T-helper 1 cell treated with Interleukin-12 subunit alpha and Interleukin-12 subunit beta and Interleukin-4 antibody, amounts not matched to agents 30 ng/mL and 1 ng/mL, for 36 hours (primary cell): ENCODE measurements around the gene PIK3R6. TPM values are rescaled to one million over a fixed set of nuclear protein-coding genes. Genes with fewer than 3 reads are reported as not detected.

Experiments
- intact Hi-C: fragments of 100-400 bp; cut with micrococcal nuclease; formaldehyde crosslinking; loops from one replicate; pipeline ENCODE4 v1.15.1; 2024
- total RNA-seq: library from RNA; stranded (reverse); gene quantifications from 2 replicates; pipeline ENCODE4 v1.2.3, GENCODE V29; 2022

The PIK3R6 gene
- total RNA-seq, 1 donor from 2014 or later: 4.3 TPM

DNA sequence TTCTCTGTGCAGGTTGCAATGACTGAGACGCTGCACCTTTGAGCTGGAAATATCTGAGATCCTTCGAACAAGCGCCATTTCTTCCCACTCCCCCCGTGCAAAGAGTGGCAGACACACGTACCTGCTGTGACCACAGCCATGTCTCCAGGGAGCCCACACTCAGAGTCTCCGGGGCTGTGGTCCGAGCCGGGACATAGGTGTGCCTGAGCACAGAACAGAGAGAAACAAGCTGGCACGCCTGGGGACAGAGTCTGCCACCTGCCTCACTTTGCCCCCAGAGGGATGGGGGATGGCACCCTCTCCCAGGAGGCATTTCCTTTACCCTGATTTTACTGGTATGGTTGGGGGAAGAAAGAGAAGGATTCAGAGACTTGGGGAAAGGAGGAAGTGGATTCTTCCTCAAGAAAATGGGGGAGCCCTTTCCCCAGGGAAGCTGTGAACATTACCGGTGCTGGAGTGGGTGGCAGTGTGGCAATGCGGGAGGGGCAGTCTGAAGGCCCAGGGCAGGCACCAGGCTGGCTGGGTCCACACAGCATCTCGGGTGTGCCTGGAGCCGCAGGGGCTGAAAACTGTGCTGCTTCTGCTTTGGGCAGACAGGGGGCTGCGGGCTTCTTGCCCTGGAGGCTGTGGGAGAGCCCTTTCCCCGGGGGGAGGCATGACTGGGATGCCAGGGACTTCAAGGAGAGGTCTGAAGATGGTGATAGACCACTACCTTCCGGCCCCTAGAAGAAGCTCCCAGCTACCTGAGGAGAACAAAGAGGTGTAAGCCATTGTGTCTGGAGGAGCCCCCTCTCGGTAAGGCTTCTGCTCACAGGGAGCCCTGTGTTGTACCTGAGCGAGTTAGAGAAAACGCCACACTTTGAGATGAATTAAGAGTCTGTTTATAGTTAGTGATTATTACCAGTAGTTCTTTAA is 6.6 kb upstream of the PIK3R6 start:
- intact Hi-C loops: no loop called here

- intact Hi-C loops: no loop called here
Observed at GRCh38 chr17:8872705-8873435, 5.4 kb upstream of the PIK3R6 start.

DNA sequence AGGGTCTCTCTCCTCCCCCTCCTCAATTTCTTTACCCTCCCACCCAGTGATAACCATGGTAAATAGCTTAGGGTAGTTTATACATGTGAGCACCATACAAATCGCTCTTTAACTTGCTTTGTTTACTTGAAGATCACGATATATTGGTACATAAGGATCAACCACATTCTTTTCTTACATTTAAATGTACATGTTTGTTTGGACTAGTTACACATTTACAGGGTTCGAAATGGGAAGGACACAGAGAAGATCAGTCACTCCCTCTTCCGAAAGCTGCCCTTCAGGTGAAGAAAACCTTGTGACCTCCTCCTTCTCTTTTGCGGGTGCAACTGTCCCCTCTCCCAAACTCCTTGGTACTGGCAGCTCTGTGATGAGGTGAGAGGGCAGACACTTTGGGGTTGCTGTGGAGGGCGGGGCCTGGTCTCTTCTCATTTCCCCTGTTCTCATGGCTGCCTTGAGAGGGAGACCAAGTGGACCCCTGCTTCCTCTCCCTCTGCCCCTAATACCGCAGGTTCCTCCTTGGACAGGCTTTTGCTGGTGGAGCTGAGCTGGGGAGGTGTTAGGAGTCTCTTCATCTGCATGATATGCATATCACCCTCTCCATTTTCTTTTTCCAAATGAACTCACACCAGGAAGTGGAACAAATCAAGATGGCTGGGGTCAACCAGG is 4.7 kb upstream of the PIK3R6 start:
- intact Hi-C loops: no loop called here

- intact Hi-C loops: no loop called here
Observed at GRCh38 chr17:8871081-8871581, 3.7 kb upstream of the PIK3R6 start.

DNA sequence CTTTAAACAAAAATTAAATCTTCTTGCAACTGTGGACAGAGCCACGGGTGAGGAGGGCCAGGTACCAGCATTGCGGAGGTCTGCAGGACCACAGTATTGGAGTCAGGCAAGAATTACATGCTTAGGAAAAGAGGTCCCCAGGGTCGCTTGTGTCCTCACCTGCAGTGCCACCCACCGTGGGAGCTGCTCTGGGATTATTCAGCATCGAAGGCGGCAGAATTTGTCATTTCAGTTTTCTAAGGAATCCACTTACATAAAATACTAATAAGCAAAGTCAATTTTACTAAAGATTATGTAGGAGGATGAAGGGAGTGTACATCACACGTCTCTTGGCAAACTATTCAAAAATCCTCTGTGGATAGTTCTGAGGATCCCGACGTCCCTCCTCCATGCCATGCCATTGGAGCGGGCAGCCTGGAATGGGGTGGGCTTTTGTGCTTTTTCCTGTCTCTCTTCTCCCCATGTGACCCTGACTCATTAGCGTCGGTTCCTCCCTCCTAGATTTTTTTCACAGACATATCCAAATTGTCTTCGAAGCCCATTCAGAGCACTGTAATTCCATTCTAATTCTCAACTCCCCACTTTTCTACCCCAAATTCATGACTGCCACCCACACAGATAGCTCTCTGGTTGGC is 3.0 kb upstream of the PIK3R6 start:
- intact Hi-C loops: no loop called here

- intact Hi-C loops: loop anchor here (2.0 kb wide), 1 partner anchor 30 kb away; no protein-coding TSS in a partner anchor
Observed at GRCh38 chr17:8869114-8869815, 1.8 kb upstream of the PIK3R6 start.

- intact Hi-C loops: loop anchor here (1.0 to 2.0 kb wide), 2 partner anchors 10 to 30 kb away; no protein-coding TSS in a partner anchor
Observed at GRCh38 chr17:8868529-8868951, 1.1 kb upstream of the PIK3R6 start.

GRCh38 chr17:8868092-8868491 is 618 bp upstream of the PIK3R6 start:
- intact Hi-C loops: loop anchor here (1.0 to 2.0 kb wide), 2 partner anchors 10 to 31 kb away; no protein-coding TSS in a partner anchor

- intact Hi-C loops: no loop called here
Observed at GRCh38 chr17:8865811-8866210, 1.7 kb downstream of the PIK3R6 start.

DNA sequence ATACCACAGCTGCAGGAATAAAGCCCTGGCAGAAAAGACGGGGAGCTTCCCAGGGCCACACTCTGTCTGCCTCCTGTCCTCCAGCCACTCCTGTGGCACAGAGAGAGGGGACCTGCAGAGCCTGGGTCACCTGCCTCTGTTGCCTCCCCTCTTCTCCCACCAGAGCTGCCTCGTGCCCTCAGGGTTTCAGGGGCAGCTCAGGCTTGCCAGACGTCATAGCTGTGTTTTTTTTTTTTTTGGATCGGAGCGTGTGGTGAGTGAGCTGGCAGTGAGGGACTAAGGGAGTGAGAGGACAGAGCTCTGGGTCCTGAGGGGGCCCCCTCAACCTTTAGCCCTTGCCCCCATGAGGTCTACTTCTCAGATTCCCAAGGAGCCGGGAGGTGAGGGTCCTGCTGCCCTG is 2.1 kb downstream of the PIK3R6 start:
- intact Hi-C loops: no loop called here

GRCh38 chr17:8862213-8863056 is 5.0 kb downstream of the PIK3R6 start:
- intact Hi-C loops: no loop called here

DNA sequence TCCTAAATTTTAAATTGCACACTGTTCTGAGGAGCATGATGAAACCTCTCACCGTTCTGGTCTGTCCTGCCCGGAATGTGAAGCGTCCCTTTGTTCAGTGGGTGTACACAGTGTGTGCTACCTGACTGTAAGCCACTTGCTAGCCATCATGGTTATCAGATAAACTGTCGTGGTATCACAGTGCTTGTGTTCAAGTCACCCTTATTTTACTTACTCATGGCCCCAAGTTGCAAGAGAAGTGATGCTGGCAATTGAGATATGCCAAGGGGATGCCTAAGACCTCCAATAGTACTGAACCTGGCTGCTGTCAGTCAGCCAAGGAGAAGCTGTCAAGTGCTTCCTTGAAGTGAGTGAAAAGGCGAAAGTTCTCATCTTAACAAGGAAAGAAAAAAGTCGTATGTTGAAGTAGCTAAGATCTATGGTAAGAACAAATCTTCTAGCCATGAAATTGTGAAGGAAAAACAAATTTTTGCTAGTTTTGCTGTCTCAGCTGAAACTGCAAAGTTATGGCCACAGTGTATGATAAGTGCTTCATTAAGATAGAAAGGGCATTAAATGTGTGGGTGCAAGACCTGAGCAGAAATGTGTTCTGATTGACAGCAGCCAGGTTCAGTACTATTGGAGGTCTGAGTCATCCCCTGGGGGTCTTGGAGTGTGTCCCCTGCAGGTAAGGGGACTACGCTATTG is 5.8 kb downstream of the PIK3R6 start:
- intact Hi-C loops: no loop called here

GRCh38 chr17:8859804-8860430 is 7.6 kb downstream of the PIK3R6 start:
- intact Hi-C loops: loop anchor here (2.0 kb wide), 1 partner anchor 105 kb away; the partner anchor contains the start of gene PIK3R5

DNA sequence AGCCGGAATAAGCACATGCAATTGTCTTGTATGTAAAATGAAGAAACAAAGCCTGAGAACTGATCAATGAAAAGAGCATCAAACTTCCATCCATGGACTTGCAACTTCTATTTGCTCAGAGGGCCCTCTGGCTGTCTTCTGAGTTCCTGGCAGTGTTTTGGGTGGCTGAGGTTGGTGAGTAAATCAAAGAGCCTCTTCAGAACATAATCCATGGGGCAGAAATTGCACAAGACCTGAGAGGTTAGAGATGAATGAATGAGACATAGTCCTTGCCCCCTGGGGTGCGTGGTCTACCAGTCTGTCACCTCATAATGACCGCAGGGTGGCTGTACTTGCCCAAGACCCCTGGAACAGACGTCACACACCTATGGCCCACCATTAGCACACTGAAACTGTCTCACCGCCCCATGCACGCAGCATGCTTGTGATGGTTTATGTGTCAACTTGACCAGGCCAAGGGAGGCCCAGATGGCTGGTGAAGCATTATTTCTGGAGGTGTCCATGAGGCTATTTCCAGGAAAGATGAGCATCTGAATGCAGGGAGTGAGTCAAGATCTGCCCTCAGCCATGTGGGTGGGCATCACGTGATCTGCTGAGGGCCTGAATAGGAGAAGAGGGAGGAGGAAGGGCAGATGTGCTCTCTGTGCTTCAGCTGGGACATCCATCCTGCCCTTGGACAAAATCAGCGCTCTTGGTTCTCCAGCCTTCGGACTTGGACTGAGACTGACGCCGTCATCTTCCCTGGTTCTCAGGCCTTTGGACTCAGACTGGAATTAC is 8.3 kb downstream of the PIK3R6 start:
- intact Hi-C loops: loop anchor here (2.0 kb wide), 1 partner anchor 106 kb away; the partner anchor contains the start of gene PIK3R5

DNA sequence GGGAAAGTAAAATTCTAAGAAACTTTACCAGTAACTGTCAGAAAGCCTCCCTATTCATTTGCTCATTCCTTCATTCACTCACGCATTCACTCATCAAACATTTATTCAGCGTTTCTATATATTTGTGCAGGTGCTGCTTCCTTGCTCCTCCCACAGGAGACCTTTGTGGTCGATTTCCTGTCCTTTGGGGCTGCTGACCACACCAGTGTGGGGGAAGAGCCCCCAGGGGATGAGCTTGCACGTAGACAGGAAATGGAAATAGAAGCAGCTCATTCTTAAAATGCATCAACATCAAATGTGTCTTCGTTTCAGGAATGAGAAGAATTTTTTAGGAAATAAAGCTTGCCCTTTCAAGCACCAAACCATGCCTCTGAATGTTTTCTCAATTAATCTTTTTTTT is 9.6 kb downstream of the PIK3R6 start:
- intact Hi-C loops: loop anchor here (1.0 to 2.0 kb wide), 3 partner anchors 10 to 107 kb away; partner anchors contain the start of gene PIK3R5

GRCh38 chr17:8856869-8857575 is 10.5 kb downstream of the PIK3R6 start:
- intact Hi-C loops: loop anchor here (2.0 kb wide), 1 partner anchor 42 kb away; no protein-coding TSS in a partner anchor
